ENCODE data around the gene SPON1. TPM values are rescaled to one million over a fixed set of nuclear protein-coding genes. Genes with fewer than 3 reads are reported as not detected.
"Not testable (repeated sequence)": the region's sequence is repeated elsewhere in the genome, so short reads cannot be mapped to it uniquely, and the experiment has no call there.

SPON1 gene
- polyA plus RNA-seq, 4 donors, result 11.4 to 99.8 (median 22.2) TPM

GRCh38 chr11:14022821-14023220 is 60.3 kb downstream of the SPON1 start:
- Histone ChIP-seq H3K27me3 (ENCODE audit: control insufficient read depth in 3 of 3, insufficient read depth in 3 of 3, low read length in 3 of 3) (no peaks in the 10 kb centered on the region), H3K4me1 (ENCODE audit: control insufficient read depth in 3 of 3, insufficient read depth in 2 of 3, low read depth in 1 of 3, low read length in 2 of 3) (peaks cover 4 to 6% (median 4%) of the 10 kb centered on the region in 3 donors), H3K36me3 (ENCODE audit: control insufficient read depth in 3 of 3, insufficient read depth in 2 of 3, low read depth in 1 of 3, low read length in 3 of 3) (peaks cover 0 to 2% (median 2%) of the 10 kb centered on the region in 3 donors), H3K9me3 (ENCODE audit: control insufficient read depth in 2 of 2, insufficient read depth in 1 of 2, low read depth in 1 of 2, low read length in 1 of 2) (no peaks in the 10 kb centered on the region), H3K27ac (ENCODE audit: low read depth in 1 of 3, low read length in 2 of 3) (no peak overlapping the region), H3K4me3 (ENCODE audit: low read depth in 1 of 3, low read length in 3 of 3) (no peak overlapping the region)
- FAIRE-seq, result no peak
- no peak for DNase-seq
- WGBS, 3 donors, result 79 to 88% (median 79%) methylated on average over 6 of the region's 6 CpGs

GRCh38 chr11:14026961-14027360 is 64.4 kb downstream of the SPON1 start:
- H3K27me3 ChIP-seq (ENCODE audit: control insufficient read depth in 3 of 3, insufficient read depth in 3 of 3, low read length in 3 of 3), result no peaks in the 10 kb centered on the region
- H3K4me3 ChIP-seq (ENCODE audit: low read depth in 1 of 3, low read length in 3 of 3), result no peak overlapping the region
- H3K36me3 ChIP-seq (ENCODE audit: control insufficient read depth in 3 of 3, insufficient read depth in 2 of 3, low read depth in 1 of 3, low read length in 3 of 3), result peaks cover 0 to 2% (median 0%) of the 10 kb centered on the region in 3 donors
- H3K4me1 ChIP-seq (ENCODE audit: control insufficient read depth in 3 of 3, insufficient read depth in 2 of 3, low read depth in 1 of 3, low read length in 2 of 3), result peaks cover 14 to 26% (median 21%) of the 10 kb centered on the region in 3 donors
- 60 to 76% (median 71%) methylated on average over 6 of the region's 6 CpGs for WGBS, 3 donors
- DNase-seq, result no peak
- FAIRE-seq, result no peak
- H3K9me3 ChIP-seq (ENCODE audit: control insufficient read depth in 2 of 2, insufficient read depth in 1 of 2, low read depth in 1 of 2, low read length in 1 of 2), result no peaks in the 10 kb centered on the region
- H3K27ac ChIP-seq (ENCODE audit: low read depth in 1 of 3, low read length in 2 of 3), result no peak overlapping the region

GRCh38 chr11:14027525-14027924 is 65.0 kb downstream of the SPON1 start:
- H3K36me3 ChIP-seq (ENCODE audit: control insufficient read depth in 3 of 3, insufficient read depth in 2 of 3, low read depth in 1 of 3, low read length in 3 of 3), result peaks cover 0 to 2% (median 0%) of the 10 kb centered on the region in 3 donors
- FAIRE-seq (no peak), DNase-seq (no peak)
- peaks cover 14 to 26% (median 21%) of the 10 kb centered on the region in 3 donors for H3K4me1 ChIP-seq (ENCODE audit: control insufficient read depth in 3 of 3, insufficient read depth in 2 of 3, low read depth in 1 of 3, low read length in 2 of 3)
- WGBS, 3 donors, result 80 to 98% (median 94%) methylated on average over 1 of the region's 1 CpG
- no peak overlapping the region for H3K27ac ChIP-seq (ENCODE audit: low read depth in 1 of 3, low read length in 2 of 3)
- H3K9me3 ChIP-seq (ENCODE audit: control insufficient read depth in 2 of 2, insufficient read depth in 1 of 2, low read depth in 1 of 2, low read length in 1 of 2), result no peaks in the 10 kb centered on the region
- H3K4me3 ChIP-seq (ENCODE audit: low read depth in 1 of 3, low read length in 3 of 3), result no peak overlapping the region
- no peaks in the 10 kb centered on the region for H3K27me3 ChIP-seq (ENCODE audit: control insufficient read depth in 3 of 3, insufficient read depth in 3 of 3, low read length in 3 of 3)

- FAIRE-seq (no peak), DNase-seq (peak; percentile 34 to 57)
- peak overlapping the region; percentile 67 to 76 (median 67) for H3K27ac ChIP-seq (ENCODE audit: low read depth in 1 of 3, low read length in 2 of 3)
- WGBS, 3 donors, result 18 to 36% (median 27%) methylated on average over 4 of the region's 4 CpGs
- H3K36me3 ChIP-seq (ENCODE audit: control insufficient read depth in 3 of 3, insufficient read depth in 2 of 3, low read depth in 1 of 3, low read length in 3 of 3), result no peaks in the 10 kb centered on the region
- H3K4me3 ChIP-seq (ENCODE audit: low read depth in 1 of 3, low read length in 3 of 3), result no peak overlapping the region
- no peaks in the 10 kb centered on the region for H3K27me3 ChIP-seq (ENCODE audit: control insufficient read depth in 3 of 3, insufficient read depth in 3 of 3, low read length in 3 of 3)
- H3K4me1 ChIP-seq (ENCODE audit: control insufficient read depth in 3 of 3, insufficient read depth in 2 of 3, low read depth in 1 of 3, low read length in 2 of 3), result peaks cover 9 to 24% (median 22%) of the 10 kb centered on the region in 3 donors
- H3K9me3 ChIP-seq (ENCODE audit: control insufficient read depth in 2 of 2, insufficient read depth in 1 of 2, low read depth in 1 of 2, low read length in 1 of 2), result no peaks in the 10 kb centered on the region
Observed at GRCh38 chr11:14029440-14029839, 66.9 kb downstream of the SPON1 start.

GRCh38 chr11:14029971-14030920 is 67.7 kb downstream of the SPON1 start:
- Histone ChIP-seq H3K4me3 (ENCODE audit: low read depth in 1 of 3, low read length in 3 of 3) (no peak overlapping the region), H3K36me3 (ENCODE audit: control insufficient read depth in 3 of 3, insufficient read depth in 2 of 3, low read depth in 1 of 3, low read length in 3 of 3) (no peaks in the 10 kb centered on the region), H3K27me3 (ENCODE audit: control insufficient read depth in 3 of 3, insufficient read depth in 3 of 3, low read length in 3 of 3) (no peaks in the 10 kb centered on the region), H3K27ac (ENCODE audit: low read depth in 1 of 3, low read length in 2 of 3) (peak overlapping the region; percentile 67 to 76 (median 67)), H3K9me3 (ENCODE audit: control insufficient read depth in 2 of 2, insufficient read depth in 1 of 2, low read depth in 1 of 2, low read length in 1 of 2) (no peaks in the 10 kb centered on the region), H3K4me1 (ENCODE audit: control insufficient read depth in 3 of 3, insufficient read depth in 2 of 3, low read depth in 1 of 3, low read length in 2 of 3) (peaks cover 12 to 30% (median 29%) of the 10 kb centered on the region in 3 donors)
- FAIRE-seq, result no peak
- 32 to 43% (median 34%) methylated on average over 13 of the region's 13 CpGs for WGBS, 3 donors
- DNase-seq, result peak; percentile 79 to 83

GRCh38 chr11:14035526-14035925 is 73.0 kb downstream of the SPON1 start:
- Histone ChIP-seq H3K4me1 (ENCODE audit: control insufficient read depth in 3 of 3, insufficient read depth in 2 of 3, low read depth in 1 of 3, low read length in 2 of 3) (peaks cover 4 to 24% (median 12%) of the 10 kb centered on the region in 3 donors), H3K27ac (ENCODE audit: low read depth in 1 of 3, low read length in 2 of 3) (peak overlapping the region in 1 of 3 donors; percentile 47)
- DNase-seq, result peak in 1 of 2 donors; percentile 75
- not testable (repeated sequence) for FAIRE-seq; H3K36me3 ChIP-seq (ENCODE audit: control insufficient read depth in 3 of 3, insufficient read depth in 2 of 3, low read depth in 1 of 3, low read length in 3 of 3); H3K9me3 ChIP-seq (ENCODE audit: control insufficient read depth in 2 of 2, insufficient read depth in 1 of 2, low read depth in 1 of 2, low read length in 1 of 2); H3K4me3 ChIP-seq (ENCODE audit: low read depth in 1 of 3, low read length in 3 of 3); H3K27me3 ChIP-seq (ENCODE audit: control insufficient read depth in 3 of 3, insufficient read depth in 3 of 3, low read length in 3 of 3)
- 76 to 86% (median 81%) methylated on average over 2 of the region's 2 CpGs for WGBS, 3 donors

GRCh38 chr11:14036469-14036868 is 73.9 kb downstream of the SPON1 start:
- Histone ChIP-seq H3K27me3 (ENCODE audit: control insufficient read depth in 3 of 3, insufficient read depth in 3 of 3, low read length in 3 of 3) (no peaks in the 10 kb centered on the region), H3K4me1 (ENCODE audit: control insufficient read depth in 3 of 3, insufficient read depth in 2 of 3, low read depth in 1 of 3, low read length in 2 of 3) (peaks cover 4 to 24% (median 12%) of the 10 kb centered on the region in 3 donors), H3K36me3 (ENCODE audit: control insufficient read depth in 3 of 3, insufficient read depth in 2 of 3, low read depth in 1 of 3, low read length in 3 of 3) (no peaks in the 10 kb centered on the region), H3K9me3 (ENCODE audit: control insufficient read depth in 2 of 2, insufficient read depth in 1 of 2, low read depth in 1 of 2, low read length in 1 of 2) (no peaks in the 10 kb centered on the region), H3K27ac (ENCODE audit: low read depth in 1 of 3, low read length in 2 of 3) (no peak overlapping the region), H3K4me3 (ENCODE audit: low read depth in 1 of 3, low read length in 3 of 3) (no peak overlapping the region)
- 12 to 63% (median 22%) methylated on average over 3 of the region's 3 CpGs for WGBS, 3 donors
- no peak for DNase-seq
- FAIRE-seq, result no peak

- FAIRE-seq, result no peak
- 67 to 73% (median 72%) methylated on average over 4 of the region's 4 CpGs for WGBS, 3 donors
Observed at GRCh38 chr11:14041040-14041439, 78.5 kb downstream of the SPON1 start.

More at GRCh38 chr11:14041040-14041439, 78.5 kb downstream of the SPON1 start:
- Histone ChIP-seq H3K27ac (ENCODE audit: low read depth in 1 of 3, low read length in 2 of 3) (no peak overlapping the region), H3K9me3 (ENCODE audit: control insufficient read depth in 2 of 2, insufficient read depth in 1 of 2, low read depth in 1 of 2, low read length in 1 of 2) (no peaks in the 10 kb centered on the region), H3K27me3 (ENCODE audit: control insufficient read depth in 3 of 3, insufficient read depth in 3 of 3, low read length in 3 of 3) (no peaks in the 10 kb centered on the region), H3K4me1 (ENCODE audit: control insufficient read depth in 3 of 3, insufficient read depth in 2 of 3, low read depth in 1 of 3, low read length in 2 of 3) (peaks cover 2 to 15% (median 5%) of the 10 kb centered on the region in 3 donors), H3K36me3 (ENCODE audit: control insufficient read depth in 3 of 3, insufficient read depth in 2 of 3, low read depth in 1 of 3, low read length in 3 of 3) (peaks cover 0 to 5% (median 0%) of the 10 kb centered on the region in 3 donors), H3K4me3 (ENCODE audit: low read depth in 1 of 3, low read length in 3 of 3) (no peak overlapping the region)
- peak in 1 of 2 donors; percentile 46 for DNase-seq

All from small intestine (tissue), 7 donors.